Measurements from ENCODE around the gene NDEL1.

The NDEL1 gene

DNA sequence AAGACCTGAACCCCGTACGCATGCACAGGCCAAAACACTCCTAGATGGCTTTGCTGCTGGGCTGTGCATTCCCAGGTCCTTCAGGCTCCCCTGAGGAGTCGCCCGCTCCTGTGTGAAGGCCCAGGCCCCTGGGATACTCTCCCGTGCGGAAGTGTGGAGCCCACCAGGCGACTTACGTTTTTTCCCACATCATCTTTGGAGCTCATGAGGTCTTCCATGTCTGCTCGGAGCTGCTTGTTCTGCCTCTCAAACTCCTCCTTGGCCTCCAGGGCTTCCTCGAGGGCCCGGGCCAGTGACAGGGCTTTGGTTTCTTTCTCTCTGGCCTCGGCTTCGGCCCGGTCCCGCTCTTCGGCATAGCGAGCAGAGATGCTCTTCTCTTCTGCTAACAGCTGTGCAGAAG is 56.4 kb downstream of the NDEL1 start:
- ATAC-seq, result no peak
- no peak for TF ChIP-seq RARB (CRISPR knock-in tag; IDR thresholded peaks at IDR 0.05)
- TF ChIP-seq ISL1 (CRISPR knock-in tag; IDR thresholded peaks at IDR 0.05), result no peak
- TF ChIP-seq ZFP3 (CRISPR knock-in tag; IDR thresholded peaks at IDR 0.05), result no peak
- no peak for TF ChIP-seq PATZ1 (CRISPR knock-in tag; IDR thresholded peaks at IDR 0.05; ENCODE audit: borderline replicate concordance)
- TF ChIP-seq CSDC2 (CRISPR knock-in tag; IDR thresholded peaks at IDR 0.05), result no peak
- no peak for TF ChIP-seq ZNF565 (CRISPR knock-in tag; conservative IDR thresholded peaks at IDR 0.05; ENCODE audit: low read depth)
- TF ChIP-seq TCF4 (CRISPR knock-in tag; IDR thresholded peaks at IDR 0.05; ENCODE audit: borderline replicate concordance), result no peak

GRCh38 chr17:8494021-8494420 is 58.3 kb downstream of the NDEL1 start:
- no peak for ATAC-seq
- TF ChIP-seq OSR1 (CRISPR knock-in tag; IDR thresholded peaks at IDR 0.05), result no peak
- no peak for TF ChIP-seq ZNF8 (CRISPR knock-in tag; IDR thresholded peaks at IDR 0.05)
- TF ChIP-seq GLIS3 (CRISPR knock-in tag; IDR thresholded peaks at IDR 0.05), result no peak
- TF ChIP-seq ZFP30 (CRISPR knock-in tag; IDR thresholded peaks at IDR 0.05), result no peak
- no peak for TF ChIP-seq CSDC2 (CRISPR knock-in tag; IDR thresholded peaks at IDR 0.05)
- TF ChIP-seq PPARA (CRISPR knock-in tag; IDR thresholded peaks at IDR 0.05; ENCODE audit: borderline replicate concordance), result no peak
- no peak for TF ChIP-seq TOX (CRISPR knock-in tag; IDR thresholded peaks at IDR 0.05; ENCODE audit: borderline replicate concordance)

GRCh38 chr17:8494506-8495111 is 58.9 kb downstream of the NDEL1 start:
- ATAC-seq, result no peak
- no peak for TF ChIP-seq ZC3H10 (CRISPR knock-in tag; IDR thresholded peaks at IDR 0.05)
- TF ChIP-seq ZNF70 (CRISPR knock-in tag; IDR thresholded peaks at IDR 0.05), result no peak
- TF ChIP-seq ZFP30 (CRISPR knock-in tag; IDR thresholded peaks at IDR 0.05), result no peak
- no peak for TF ChIP-seq ISL1 (CRISPR knock-in tag; IDR thresholded peaks at IDR 0.05)
- no peak for TF ChIP-seq POU6F1 (CRISPR knock-in tag; IDR thresholded peaks at IDR 0.05; ENCODE audit: borderline replicate concordance, low read depth)
- no peak for TF ChIP-seq CSDC2 (CRISPR knock-in tag; IDR thresholded peaks at IDR 0.05)
- TF ChIP-seq SNAI2 (CRISPR knock-in tag; IDR thresholded peaks at IDR 0.05), result no peak
- no peak for TF ChIP-seq ZNF565 (CRISPR knock-in tag; conservative IDR thresholded peaks at IDR 0.05; ENCODE audit: low read depth)
- TF ChIP-seq OSR1 (CRISPR knock-in tag; IDR thresholded peaks at IDR 0.05), result no peak
- TF ChIP-seq CSRNP3 (CRISPR knock-in tag; IDR thresholded peaks at IDR 0.05), result no peak
- TF ChIP-seq GLIS3 (CRISPR knock-in tag; IDR thresholded peaks at IDR 0.05), result no peak

DNA sequence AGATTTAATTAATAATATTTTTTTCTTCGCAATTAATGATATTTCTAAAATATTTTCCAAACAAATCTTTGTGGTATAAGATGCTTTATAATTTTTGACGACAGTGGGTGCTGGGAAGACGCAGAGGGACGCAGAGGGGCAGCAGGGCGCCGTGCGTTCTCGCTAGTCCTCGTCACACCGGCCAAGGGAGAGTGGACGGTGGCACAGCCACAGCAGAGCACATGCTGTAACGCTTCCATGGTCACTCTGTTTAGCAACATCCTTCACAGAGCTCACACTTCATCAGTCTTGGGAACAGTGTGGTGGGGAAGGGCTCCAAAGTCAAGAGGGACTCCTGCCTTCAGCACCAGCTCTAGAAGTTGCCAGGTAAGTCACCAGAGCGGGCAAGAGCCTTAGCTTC is 60.4 kb downstream of the NDEL1 start:
- ATAC-seq, result no peak
- TF ChIP-seq ZFP30 (CRISPR knock-in tag; IDR thresholded peaks at IDR 0.05), result no peak
- no peak for TF ChIP-seq ZC3H10 (CRISPR knock-in tag; IDR thresholded peaks at IDR 0.05)
- no peak for TF ChIP-seq GLIS3 (CRISPR knock-in tag; IDR thresholded peaks at IDR 0.05)
- TF ChIP-seq ZNF8 (CRISPR knock-in tag; IDR thresholded peaks at IDR 0.05), result no peak
- no peak for TF ChIP-seq TOX (CRISPR knock-in tag; IDR thresholded peaks at IDR 0.05; ENCODE audit: borderline replicate concordance)
- no peak for TF ChIP-seq RARB (CRISPR knock-in tag; IDR thresholded peaks at IDR 0.05)
- TF ChIP-seq SNAI2 (CRISPR knock-in tag; IDR thresholded peaks at IDR 0.05), result no peak
- no peak for TF ChIP-seq ZNF70 (CRISPR knock-in tag; IDR thresholded peaks at IDR 0.05)
- no peak for TF ChIP-seq OSR1 (CRISPR knock-in tag; IDR thresholded peaks at IDR 0.05)
- TF ChIP-seq POU6F1 (CRISPR knock-in tag; IDR thresholded peaks at IDR 0.05; ENCODE audit: borderline replicate concordance, low read depth), result no peak
- no peak for TF ChIP-seq PATZ1 (CRISPR knock-in tag; IDR thresholded peaks at IDR 0.05; ENCODE audit: borderline replicate concordance)
- TF ChIP-seq ZNF565 (CRISPR knock-in tag; conservative IDR thresholded peaks at IDR 0.05; ENCODE audit: low read depth), result no peak
- TF ChIP-seq CSDC2 (CRISPR knock-in tag; IDR thresholded peaks at IDR 0.05), result no peak
- no peak for TF ChIP-seq ARNTL (CRISPR knock-in tag; IDR thresholded peaks at IDR 0.05; ENCODE audit: borderline replicate concordance, low read depth)
- no peak for TF ChIP-seq TSHZ2 (CRISPR knock-in tag; IDR thresholded peaks at IDR 0.05)
- no peak for TF ChIP-seq ESRRG (CRISPR knock-in tag; IDR thresholded peaks at IDR 0.05)
- TF ChIP-seq, protein P1, sequence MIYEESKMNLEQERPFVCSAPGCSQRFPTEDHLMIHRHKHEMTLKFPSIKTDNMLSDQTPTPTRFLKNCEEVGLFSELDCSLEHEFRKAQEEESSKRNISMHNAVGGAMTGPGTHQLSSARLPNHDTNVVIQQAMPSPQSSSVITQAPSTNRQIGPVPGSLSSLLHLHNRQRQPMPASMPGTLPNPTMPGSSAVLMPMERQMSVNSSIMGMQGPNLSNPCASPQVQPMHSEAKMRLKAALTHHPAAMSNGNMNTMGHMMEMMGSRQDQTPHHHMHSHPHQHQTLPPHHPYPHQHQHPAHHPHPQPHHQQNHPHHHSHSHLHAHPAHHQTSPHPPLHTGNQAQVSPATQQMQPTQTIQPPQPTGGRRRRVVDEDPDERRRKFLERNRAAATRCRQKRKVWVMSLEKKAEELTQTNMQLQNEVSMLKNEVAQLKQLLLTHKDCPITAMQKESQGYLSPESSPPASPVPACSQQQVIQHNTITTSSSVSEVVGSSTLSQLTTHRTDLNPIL (CRISPR knock-in tag; IDR thresholded peaks at IDR 0.05; ENCODE audit: low read depth), result no peak

Data from SK-N-SH treated with all-trans-retinoic acid at 6 μM for 48 hours (cell line).